DOHH2 (cell line): ENCODE measurements around the gene DISC1.

Experiments
- CTCF ChIP-seq: fragments of 200-600 bp; sonication (generic); IDR thresholded peaks from one replicate; pipeline ENCODE4 v1.5.1; 2014; ENCODE audit warnings: antibody characterized with exemption, mild to moderate bottlenecking, low read depth, low read length; ENCODE audit not compliant: poor library complexity, severe bottlenecking
- EZH2phosphoT487 ChIP-seq: fragments of 200-600 bp; sonication (generic); IDR thresholded peaks from 2 replicates; pipeline ENCODE4 v1.6.1; 2017; ENCODE audit warnings: borderline replicate concordance, mild to moderate bottlenecking, antibody characterized with exemption, low read length, moderate library complexity, mixed read lengths

GRCh38 chr1:231801042-231801585 is 174.5 kb downstream of the DISC1 start:
- no peak for TF ChIP-seq CTCF
- no peak for TF ChIP-seq EZH2phosphoT487
